KMS-11 (cell line): ENCODE measurements around the gene GNG2.

ENCODE experiments used
- H2AFZ ChIP-seq: fragments of 200-600 bp; sonication (generic); 2 replicates; pipeline ENCODE4 v1.6.1; 2016; ENCODE audit warnings: antibody characterized with exemption, mixed run types, low read depth
- H3K27ac ChIP-seq: fragments of 200-600 bp; sonication (generic); 2 replicates; pipeline ENCODE4 v1.6.1; 2016; ENCODE audit warnings: mild to moderate bottlenecking, mixed run types
- H3K27me3 ChIP-seq: fragments of 200-600 bp; sonication (generic); 2 replicates; pipeline ENCODE4 v1.6.1; 2017; ENCODE audit warnings: mild to moderate bottlenecking, low read depth, mixed run types, moderate library complexity; ENCODE audit not compliant: insufficient read depth
- H3K36me3 ChIP-seq: fragments of 200-600 bp; sonication (generic); 2 replicates; pipeline ENCODE4 v1.6.1; 2017; ENCODE audit warnings: mild to moderate bottlenecking, mixed run types; ENCODE audit not compliant: insufficient read depth
- H3K4me1 ChIP-seq: fragments of 200-600 bp; sonication (generic); 2 replicates; pipeline ENCODE4 v1.6.1; 2016; ENCODE audit warnings: mild to moderate bottlenecking, low read depth, mixed run types; ENCODE audit not compliant: poor library complexity, severe bottlenecking
- H3K4me2 ChIP-seq: fragments of 200-600 bp; sonication (generic); 2 replicates; pipeline ENCODE4 v1.7.0; 2016; ENCODE audit warnings: mild to moderate bottlenecking, mixed run types
- H3K4me3 ChIP-seq: fragments of 200-600 bp; sonication (generic); IDR thresholded peaks from 2 replicates; pipeline ENCODE4 v1.6.1; 2017; ENCODE audit warnings: low read depth, low read length, mixed read lengths; ENCODE audit not compliant: insufficient read depth
- H3K79me2 ChIP-seq: fragments of 200-600 bp; sonication (generic); 2 replicates; pipeline ENCODE4 v1.6.1; 2016; ENCODE audit warnings: low read depth, mixed run types; ENCODE audit not compliant: insufficient read depth
- H3K9ac ChIP-seq: fragments of 200-600 bp; sonication (generic); 2 replicates; pipeline ENCODE4 v1.6.1; 2016; ENCODE audit warnings: mild to moderate bottlenecking, mixed run types
- H4K20me1 ChIP-seq: fragments of 200-600 bp; sonication (generic); 2 replicates; pipeline ENCODE4 v1.6.1; 2016; ENCODE audit warnings: mild to moderate bottlenecking, mixed run types; ENCODE audit not compliant: insufficient read depth
- CTCF ChIP-seq: fragments of 200-600 bp; sonication (generic); conservative IDR thresholded peaks from 2 replicates; pipeline ENCODE4 v1.6.1; 2017; ENCODE audit warnings: low read depth, mild to moderate bottlenecking, antibody characterized with exemption, low read length, moderate library complexity, mixed read lengths

The GNG2 gene

GRCh38 chr14:51847489-51847796 is 13.0 kb upstream of the GNG2 start:
- no peak overlapping the region for H3K4me2 ChIP-seq

DNA sequence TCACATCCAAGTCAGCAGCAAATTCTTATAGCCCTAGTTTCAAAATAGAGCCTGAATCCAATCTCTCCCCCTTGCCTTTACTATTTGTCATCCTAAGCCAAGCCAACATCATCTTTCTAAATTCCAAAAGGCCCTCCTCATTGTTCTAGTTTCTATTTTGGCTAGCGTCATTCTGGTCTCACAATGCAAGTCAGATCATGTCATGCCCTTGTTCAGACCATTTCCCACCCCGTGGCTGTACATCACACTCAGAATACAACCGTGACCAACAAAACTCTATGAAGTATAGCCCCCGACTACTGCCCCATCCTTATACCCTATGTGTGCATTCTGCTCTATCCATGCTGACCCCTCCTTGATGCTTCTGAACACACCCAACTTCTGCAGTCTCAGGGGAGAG is 12.3 kb upstream of the GNG2 start:
- no peak overlapping the region for H3K9ac ChIP-seq
- no peaks in the 10 kb centered on the region for H3K27me3 ChIP-seq
- H3K27ac ChIP-seq = no peak overlapping the region

More at GRCh38 chr14:51847489-51847796, 13.0 kb upstream of the GNG2 start:
- H3K79me2 ChIP-seq = no peaks in the 10 kb centered on the region
- no peak overlapping the region for H3K27ac ChIP-seq
- H3K4me1 ChIP-seq = no peaks in the 10 kb centered on the region
- no peaks in the 10 kb centered on the region for H4K20me1 ChIP-seq
- H3K27me3 ChIP-seq = no peaks in the 10 kb centered on the region
- no peak overlapping the region for H2AFZ ChIP-seq
- TF ChIP-seq CTCF = no peak
- H3K9ac ChIP-seq = no peak overlapping the region
- no peak overlapping the region for H3K4me3 ChIP-seq
- H3K36me3 ChIP-seq = no peaks in the 10 kb centered on the region

GRCh38 chr14:51849097-51849496 is 11.3 kb upstream of the GNG2 start:
- Histone ChIP-seq H3K4me1 (no peaks in the 10 kb centered on the region), H3K27ac (no peak overlapping the region), H4K20me1 (no peaks in the 10 kb centered on the region), H3K36me3 (no peaks in the 10 kb centered on the region), H3K4me3 (no peak overlapping the region), H3K4me2 (no peak overlapping the region), H3K79me2 (no peaks in the 10 kb centered on the region), H2AFZ (no peak overlapping the region), H3K27me3 (no peaks in the 10 kb centered on the region), H3K9ac (no peak overlapping the region)
- TF ChIP-seq CTCF = no peak

More for the DNA sequence above, 12.3 kb upstream of the GNG2 start:
- no peak overlapping the region for H2AFZ ChIP-seq
- H3K4me1 ChIP-seq = no peaks in the 10 kb centered on the region
- H3K36me3 ChIP-seq = no peaks in the 10 kb centered on the region
- no peak overlapping the region for H3K4me2 ChIP-seq
- H3K4me3 ChIP-seq = no peak overlapping the region
- H4K20me1 ChIP-seq = no peaks in the 10 kb centered on the region
- no peaks in the 10 kb centered on the region for H3K79me2 ChIP-seq
- TF ChIP-seq CTCF = no peak

DNA sequence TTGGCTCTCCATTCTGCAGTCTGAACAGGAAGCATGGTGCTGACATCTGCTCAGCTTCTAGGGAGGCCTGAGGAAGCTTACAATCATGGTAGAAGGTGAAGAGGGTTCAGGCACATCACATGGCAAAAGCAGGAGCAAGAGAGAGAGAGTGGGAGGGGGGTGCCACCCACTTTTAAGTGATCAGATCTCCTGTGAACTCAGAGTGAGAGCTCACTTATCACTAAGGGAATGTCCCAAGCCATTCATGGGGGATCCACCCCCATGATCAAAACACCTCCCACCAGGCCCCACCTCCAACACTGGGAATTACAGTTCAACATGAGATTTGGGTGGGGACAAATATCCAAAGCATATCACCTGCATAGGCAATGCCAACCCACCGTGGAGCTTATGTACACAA is 9.8 kb upstream of the GNG2 start:
- H3K4me3 ChIP-seq = no peak overlapping the region
- no peak for TF ChIP-seq CTCF
- no peaks in the 10 kb centered on the region for H4K20me1 ChIP-seq
- H3K9ac ChIP-seq = no peak overlapping the region
- no peaks in the 10 kb centered on the region for H3K27me3 ChIP-seq
- no peak overlapping the region for H3K4me2 ChIP-seq
- H2AFZ ChIP-seq = no peak overlapping the region
- H3K79me2 ChIP-seq = no peaks in the 10 kb centered on the region
- no peaks in the 10 kb centered on the region for H3K36me3 ChIP-seq
- H3K4me1 ChIP-seq = no peaks in the 10 kb centered on the region
- no peak overlapping the region for H3K27ac ChIP-seq

GRCh38 chr14:51852541-51852940 is 7.9 kb upstream of the GNG2 start:
- Histone ChIP-seq H3K36me3 (no peaks in the 10 kb centered on the region), H3K4me3 (no peak overlapping the region), H3K27me3 (no peaks in the 10 kb centered on the region), H3K9ac (no peak overlapping the region), H3K4me2 (no peak overlapping the region), H4K20me1 (no peaks in the 10 kb centered on the region), H3K4me1 (no peaks in the 10 kb centered on the region), H3K27ac (no peak overlapping the region), H2AFZ (no peak overlapping the region), H3K79me2 (no peaks in the 10 kb centered on the region)
- TF ChIP-seq CTCF = no peak
